Glutamatergic neuron (in vitro differentiated cells): ENCODE data around the gene HSD17B4. TPM values are rescaled to one million over a fixed set of nuclear protein-coding genes. Genes with fewer than 3 reads are reported as not detected.
"Not testable (repeated sequence)": the region's sequence is repeated elsewhere in the genome, so short reads cannot be mapped to it uniquely, and the experiment has no call there.

ENCODE experiments used
- DNase-seq: peaks from one replicate; pipeline ENCODE4 v3.0.0; 2022
- H3K27ac Mint-ChIP-seq: one replicate; pipeline ENCODE4 v1.8.0; 2020; ENCODE audit warnings: mild to moderate bottlenecking, mixed read lengths, inconsistent platforms; ENCODE audit not compliant: unreplicated experiment
- H3K27me3 Mint-ChIP-seq: one replicate; pipeline ENCODE4 v1.8.0; 2020; ENCODE audit warnings: mild to moderate bottlenecking, moderate library complexity, mixed read lengths, inconsistent platforms; ENCODE audit not compliant: unreplicated experiment
- H3K36me3 Mint-ChIP-seq: one replicate; pipeline ENCODE4 v1.8.0; 2020; ENCODE audit warnings: mild to moderate bottlenecking, mixed read lengths, inconsistent platforms; ENCODE audit not compliant: unreplicated experiment
- H3K4me1 Mint-ChIP-seq: one replicate; pipeline ENCODE4 v1.8.0; 2020; ENCODE audit warnings: mild to moderate bottlenecking, low read depth, mixed read lengths, inconsistent platforms; ENCODE audit not compliant: unreplicated experiment
- H3K4me3 Mint-ChIP-seq: one replicate; pipeline ENCODE4 v1.8.0; 2020; ENCODE audit warnings: mild to moderate bottlenecking, mixed read lengths, inconsistent platforms; ENCODE audit not compliant: unreplicated experiment
- H3K9me3 Mint-ChIP-seq: one replicate; pipeline ENCODE4 v1.8.0; 2020; ENCODE audit warnings: mild to moderate bottlenecking, moderate library complexity, mixed read lengths, inconsistent platforms; ENCODE audit not compliant: unreplicated experiment
- total RNA-seq: library from RNA; stranded (reverse); fragmentation: NEBNext Ultra II Directional; extraction: Animal tissue kit (Norgen Biotek cat#: 25700); gene quantifications from one replicate; pipeline ENCODE4 v1.2.1, GENCODE V29; 2021; ENCODE audit not compliant: unreplicated experiment
- TF ChIP-seq, protein P1 (sequence below): fragments of 200-600 bp; sonication (generic); IDR thresholded peaks from one replicate; pipeline ENCODE4 v1.5.0; 2021; ENCODE audit not compliant: partially characterized antibody, unreplicated experiment

Gene HSD17B4
- total RNA-seq, 1 donor from 2014 or later: 161 TPM

DNA sequence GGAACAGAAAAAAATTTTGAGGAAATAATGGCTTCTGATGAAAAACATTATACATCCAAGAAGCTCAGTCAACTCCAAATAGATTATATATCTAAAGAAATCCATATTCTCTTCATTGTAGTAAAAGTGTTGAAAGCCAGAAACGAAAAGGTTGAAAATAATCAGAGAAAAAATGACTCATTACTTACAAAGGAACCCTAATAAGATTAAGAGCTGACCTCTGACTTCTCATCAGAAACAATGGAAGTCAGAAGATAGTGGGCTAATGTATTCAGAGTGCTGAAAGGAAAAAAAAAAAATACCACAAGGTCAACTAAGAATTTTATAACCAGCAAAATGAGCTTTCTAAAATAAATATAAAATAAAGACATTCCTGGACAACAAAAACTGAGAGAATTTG is 60.0 kb downstream of the HSD17B4 start:
- TF ChIP-seq, protein P1, sequence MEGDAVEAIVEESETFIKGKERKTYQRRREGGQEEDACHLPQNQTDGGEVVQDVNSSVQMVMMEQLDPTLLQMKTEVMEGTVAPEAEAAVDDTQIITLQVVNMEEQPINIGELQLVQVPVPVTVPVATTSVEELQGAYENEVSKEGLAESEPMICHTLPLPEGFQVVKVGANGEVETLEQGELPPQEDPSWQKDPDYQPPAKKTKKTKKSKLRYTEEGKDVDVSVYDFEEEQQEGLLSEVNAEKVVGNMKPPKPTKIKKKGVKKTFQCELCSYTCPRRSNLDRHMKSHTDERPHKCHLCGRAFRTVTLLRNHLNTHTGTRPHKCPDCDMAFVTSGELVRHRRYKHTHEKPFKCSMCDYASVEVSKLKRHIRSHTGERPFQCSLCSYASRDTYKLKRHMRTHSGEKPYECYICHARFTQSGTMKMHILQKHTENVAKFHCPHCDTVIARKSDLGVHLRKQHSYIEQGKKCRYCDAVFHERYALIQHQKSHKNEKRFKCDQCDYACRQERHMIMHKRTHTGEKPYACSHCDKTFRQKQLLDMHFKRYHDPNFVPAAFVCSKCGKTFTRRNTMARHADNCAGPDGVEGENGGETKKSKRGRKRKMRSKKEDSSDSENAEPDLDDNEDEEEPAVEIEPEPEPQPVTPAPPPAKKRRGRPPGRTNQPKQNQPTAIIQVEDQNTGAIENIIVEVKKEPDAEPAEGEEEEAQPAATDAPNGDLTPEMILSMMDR: no peak
- H3K27me3 Mint-ChIP-seq: peaks cover 3% of the 10 kb centered on the region
- H3K36me3 Mint-ChIP-seq: peaks cover 21% of the 10 kb centered on the region
- no peak overlapping the region for H3K4me3 Mint-ChIP-seq
- H3K9me3 Mint-ChIP-seq: peaks cover 4% of the 10 kb centered on the region
- DNase-seq: no peak
- H3K27ac Mint-ChIP-seq: no peak overlapping the region
- H3K4me1 Mint-ChIP-seq: no peaks in the 10 kb centered on the region

DNA sequence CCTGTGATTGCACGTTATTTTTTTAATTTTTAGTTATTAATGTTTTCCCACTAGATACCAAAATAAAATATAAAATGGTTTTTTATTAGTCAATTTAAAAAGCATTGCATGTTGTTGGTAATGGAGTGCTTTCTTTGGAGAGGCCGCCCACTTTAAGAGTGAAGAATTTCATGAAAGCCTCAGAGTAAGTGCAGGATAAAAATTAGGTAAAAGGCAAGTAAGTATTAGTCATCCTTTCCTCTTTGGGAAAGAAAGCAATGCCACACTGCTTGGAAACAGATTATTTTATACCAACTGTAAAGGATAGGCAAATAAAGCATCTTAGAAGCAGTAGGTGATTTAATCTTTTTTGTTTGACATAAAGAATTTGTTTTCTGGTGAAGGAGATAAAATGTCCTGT is 62.9 kb downstream of the HSD17B4 start:
- Mint-ChIP-seq H3K27ac (no peak overlapping the region), H3K27me3 (peaks cover 3% of the 10 kb centered on the region), H3K4me3 (no peak overlapping the region), H3K4me1 (no peaks in the 10 kb centered on the region), H3K36me3 (peaks cover 28% of the 10 kb centered on the region), H3K9me3 (peaks cover 4% of the 10 kb centered on the region)
- TF ChIP-seq, protein P1: no peak
- no peak for DNase-seq

DNA sequence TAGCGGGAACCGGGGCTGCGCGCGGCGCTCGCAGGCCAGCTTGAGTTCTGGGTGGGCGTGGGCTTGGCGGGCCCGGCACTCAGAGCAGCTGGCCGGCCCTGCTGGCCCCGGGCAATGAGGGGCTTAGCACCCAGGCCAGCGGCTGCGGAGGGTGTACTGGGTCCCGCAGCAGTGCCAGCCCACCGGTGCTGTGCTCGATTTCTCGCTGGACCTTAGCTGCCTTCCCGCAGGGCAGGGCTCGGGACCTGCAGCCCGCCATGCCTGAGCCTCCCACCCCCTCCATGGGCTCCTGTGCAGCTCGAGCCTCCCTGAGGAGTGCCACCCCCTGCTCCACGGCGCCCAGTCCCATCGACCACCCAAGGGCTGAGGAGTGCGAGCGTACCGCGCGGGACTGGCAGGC is 64.8 kb downstream of the HSD17B4 start:
- H3K9me3 Mint-ChIP-seq, DNase-seq, H3K27me3 Mint-ChIP-seq, H3K27ac Mint-ChIP-seq, H3K4me3 Mint-ChIP-seq, H3K4me1 Mint-ChIP-seq: not testable (repeated sequence)
- H3K36me3 Mint-ChIP-seq: peaks cover 14% of the 10 kb centered on the region

DNA sequence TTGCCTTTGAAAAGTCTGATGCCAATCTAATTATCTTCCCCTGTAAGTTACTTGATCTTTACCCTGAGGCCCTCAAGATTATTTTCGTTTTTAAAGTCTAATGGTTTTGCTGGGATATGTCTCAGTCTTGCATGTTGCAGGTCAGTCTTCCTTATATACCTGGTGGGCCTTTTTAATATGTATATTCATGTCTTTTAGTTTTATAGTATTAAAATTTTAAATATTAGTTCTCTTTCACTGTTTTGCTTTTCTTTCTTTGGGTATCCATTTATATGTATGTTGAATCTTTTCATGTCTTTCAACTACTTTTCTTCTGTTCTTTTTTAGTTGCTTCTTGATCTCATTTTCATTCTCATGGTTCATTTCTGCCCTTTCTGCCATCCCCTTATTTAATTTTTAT is 68.9 kb downstream of the HSD17B4 start:
- H3K4me3 Mint-ChIP-seq: no peak overlapping the region
- DNase-seq: no peak
- peaks cover 3% of the 10 kb centered on the region for H3K27me3 Mint-ChIP-seq
- TF ChIP-seq, protein P1: no peak
- no peak overlapping the region for H3K27ac Mint-ChIP-seq
- H3K4me1 Mint-ChIP-seq: no peaks in the 10 kb centered on the region
- H3K36me3 Mint-ChIP-seq: peaks cover 13% of the 10 kb centered on the region
- peaks cover 3% of the 10 kb centered on the region for H3K9me3 Mint-ChIP-seq

DNA sequence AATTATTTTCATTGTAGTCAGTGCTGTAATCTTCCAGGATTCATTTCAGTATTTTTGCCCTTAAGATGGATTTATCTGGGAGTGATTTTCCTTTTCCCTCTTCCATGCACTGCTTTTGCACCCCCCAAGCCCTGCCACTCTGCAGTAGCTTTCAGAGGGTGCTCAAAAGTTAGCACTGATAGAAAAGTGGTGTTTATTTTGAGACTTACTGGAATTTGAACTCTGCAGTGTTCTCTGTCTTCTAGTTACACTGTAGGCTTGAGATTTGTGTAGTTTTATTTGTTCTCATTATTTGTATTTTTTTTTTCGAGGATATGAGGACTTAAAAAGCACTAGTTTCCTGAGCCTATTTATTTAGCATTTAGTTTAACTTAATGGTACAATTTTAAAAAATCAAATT is 70.5 kb downstream of the HSD17B4 start:
- peaks cover 7% of the 10 kb centered on the region for H3K36me3 Mint-ChIP-seq
- H3K27ac Mint-ChIP-seq: no peak overlapping the region
- H3K9me3 Mint-ChIP-seq: no peaks in the 10 kb centered on the region
- DNase-seq: no peak
- no peak overlapping the region for H3K4me3 Mint-ChIP-seq
- TF ChIP-seq, protein P1: no peak
- H3K27me3 Mint-ChIP-seq: no peaks in the 10 kb centered on the region
- H3K4me1 Mint-ChIP-seq: no peaks in the 10 kb centered on the region

DNA sequence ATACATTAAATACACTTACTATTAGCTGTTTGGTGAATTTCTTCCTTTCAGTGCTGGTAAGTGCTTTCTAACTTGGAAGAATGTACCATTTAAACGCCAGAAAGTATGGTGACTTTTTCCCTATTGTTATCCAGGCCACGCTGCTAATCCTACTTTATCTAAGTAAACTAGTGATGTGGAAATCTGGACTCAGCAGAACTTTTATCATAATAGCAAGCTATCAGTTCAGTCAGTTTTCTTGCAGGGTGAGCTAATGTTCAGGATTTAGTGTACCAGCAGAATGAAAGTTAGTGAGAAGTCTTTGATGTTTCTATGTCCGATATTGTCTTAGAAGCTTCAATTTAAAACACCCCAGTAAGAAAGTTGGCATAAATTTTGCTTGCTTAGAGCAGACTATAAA is 72.2 kb downstream of the HSD17B4 start:
- no peaks in the 10 kb centered on the region for H3K9me3 Mint-ChIP-seq
- TF ChIP-seq, protein P1: no peak
- DNase-seq: no peak
- no peaks in the 10 kb centered on the region for H3K36me3 Mint-ChIP-seq
- H3K4me1 Mint-ChIP-seq: no peaks in the 10 kb centered on the region
- H3K27ac Mint-ChIP-seq: no peak overlapping the region
- H3K27me3 Mint-ChIP-seq: no peaks in the 10 kb centered on the region
- H3K4me3 Mint-ChIP-seq: no peak overlapping the region
